Spleen (tissue), 11 donors: ENCODE measurements around the gene TSHZ2. TPM values are rescaled to one million over a fixed set of nuclear protein-coding genes. Genes with fewer than 3 reads are reported as not detected.

Source experiments
- DNase-seq: peaks from one replicate; pipeline ENCODE4 v3.0.0-alpha.2; 2020
- H3K27ac ChIP-seq, 8 donors: fragments of 200-600 bp; sonication (generic) in 7 of 8; 1 replicate in 4 of 8; 2 replicates in 4 of 8; pipeline versions ENCODE4 v1.5.0 to v1.8.0; 2016 to 2021; ENCODE audit warnings: inconsistent platforms in 4 of 8, mild to moderate bottlenecking in 4 of 8, moderate library complexity in 1 of 8
- H3K27me3 ChIP-seq, 7 donors: fragments of 200-600 bp; sonication (generic) in 6 of 7; replicated peaks in 1 of 7; 1 replicate in 4 of 7; 2 replicates in 3 of 7; pipeline versions ENCODE4 v1.5.0 to v1.8.0; 2016 to 2021; ENCODE audit warnings: inconsistent platforms in 3 of 7, mild to moderate bottlenecking in 1 of 7
- H3K36me3 ChIP-seq, 6 donors: fragments of 200-600 bp; sonication (generic) in 5 of 6; 1 replicate in 4 of 6; 2 replicates in 2 of 6; pipeline versions ENCODE4 v1.5.0 to v1.8.0; 2016 to 2021; ENCODE audit warnings: inconsistent platforms in 2 of 6
- H3K4me1 ChIP-seq, 6 donors: fragments of 200-600 bp; sonication (generic) in 5 of 6; 1 replicate in 3 of 6; 2 replicates in 3 of 6; pipeline versions ENCODE4 v1.5.0 to v1.8.0; 2016 to 2021; ENCODE audit warnings: inconsistent platforms in 3 of 6
- H3K4me3 ChIP-seq, 8 donors: fragments of 200-600 bp; sonication (generic) in 7 of 8; 1 replicate in 4 of 8; 2 replicates in 4 of 8; pipeline versions ENCODE4 v1.5.0 to v1.8.0; 2016 to 2021; ENCODE audit warnings: inconsistent platforms in 4 of 8, mild to moderate bottlenecking in 4 of 8, moderate library complexity in 2 of 8
- H3K9me3 ChIP-seq, 8 donors: fragments of 200-600 bp; sonication (generic) in 7 of 8; 1 replicate in 4 of 8; 2 replicates in 4 of 8; pipeline versions ENCODE4 v1.5.0 to v1.8.0; 2016 to 2021; ENCODE audit warnings: inconsistent platforms in 4 of 8
- POLR2A ChIP-seq, 3 donors: fragments of 450-650 bp; IDR thresholded peaks; one replicate each; pipeline ENCODE4 v1.5.1; 2017; ENCODE audit warnings: antibody characterized with exemption in 3 of 3, mild to moderate bottlenecking in 1 of 3
- POLR2AphosphoS5 ChIP-seq, 3 donors: sonication (generic); formaldehyde crosslinking; IDR thresholded peaks; one replicate each; pipeline ENCODE4 v1.5.1; 2017; ENCODE audit warnings: antibody characterized with exemption in 3 of 3
- WGBS, 5 donors: extraction: QIAGEN DNeasy Blood & Tissue Kit in 3 of 5; methylation state at CpG; one replicate each; pipeline versions ENCODE4 v1.1.5 to v1.1.7; 2013 to 2018; 5-methylcytosine and 5-hydroxymethylcytosine counted together
- intact Hi-C: fragments of 100-400 bp; cut with DNase I; formaldehyde crosslinking; loops from one replicate; pipeline ENCODE4 v1.15.0; 2023; ENCODE audit warnings: low total_unique reads
- polyA plus RNA-seq, 3 donors: library from polyadenylated mRNA; stranded (reverse); fragments of 200-250 nt; gene quantifications; one replicate each; pipeline ENCODE4 v1.2.1, GENCODE V29; 2013
- total RNA-seq, 7 donors: library from RNA; depleted of rRNA in 3 of 7; stranded (reverse); fragments of >200 nt in 3 of 7; fragmentation: NEBNext Ultra II Directional in 4 of 7; extraction: Animal tissue kit (Norgen Biotek cat#: 25700) in 4 of 7; gene quantifications; one replicate each; pipeline versions ENCODE4 v1.1.0 to v1.2.1, GENCODE V29; 2016 to 2021
- TF ChIP-seq, protein P1 (sequence below), 11 experiments: fragments of 200-600 bp in 7 of 11; fragments of 450-650 bp in 4 of 11; sonication (generic) in 4 of 11; IDR thresholded peaks in 8 of 11; conservative IDR thresholded peaks in 3 of 11; 1 replicate in 7 of 11; 2 replicates in 4 of 11; pipeline versions ENCODE4 v1.4.0 to v1.8.0; 2016 to 2021; ENCODE audit warnings: antibody characterized with exemption in 11 of 11, inconsistent platforms in 4 of 11, mild to moderate bottlenecking in 1 of 11
- donor health status: healthy with polysubstance abuse.
- donor health status: DM: no; HTN: no; CAD: no; lungs with moderate emphysema.
- donor health status: DM: no; HTN: no; CAD: no.
- donor health status: Bipolar disorder and iron deficiency.
- donor health status: healthy.
- donor health status: DM: no; HTN: no; CAD: no.
- donor health status: DM: yes; HTN: yes; CAD: no.

TSHZ2 gene
- total and polyA plus RNA-seq, 10 donors: 0.86 to 19.2 (median 15.7) TPM

GRCh38 chr20:53223626-53224172 lies 251.5 kb downstream of the TSHZ2 start:
- H3K4me3 ChIP-seq: no peak overlapping the region
- TF ChIP-seq POLR2A (IDR thresholded peaks at IDR 0.05) (no peak), POLR2AphosphoS5 (IDR thresholded peaks at IDR 0.05) (no peak)
- TF ChIP-seq, protein P1, sequence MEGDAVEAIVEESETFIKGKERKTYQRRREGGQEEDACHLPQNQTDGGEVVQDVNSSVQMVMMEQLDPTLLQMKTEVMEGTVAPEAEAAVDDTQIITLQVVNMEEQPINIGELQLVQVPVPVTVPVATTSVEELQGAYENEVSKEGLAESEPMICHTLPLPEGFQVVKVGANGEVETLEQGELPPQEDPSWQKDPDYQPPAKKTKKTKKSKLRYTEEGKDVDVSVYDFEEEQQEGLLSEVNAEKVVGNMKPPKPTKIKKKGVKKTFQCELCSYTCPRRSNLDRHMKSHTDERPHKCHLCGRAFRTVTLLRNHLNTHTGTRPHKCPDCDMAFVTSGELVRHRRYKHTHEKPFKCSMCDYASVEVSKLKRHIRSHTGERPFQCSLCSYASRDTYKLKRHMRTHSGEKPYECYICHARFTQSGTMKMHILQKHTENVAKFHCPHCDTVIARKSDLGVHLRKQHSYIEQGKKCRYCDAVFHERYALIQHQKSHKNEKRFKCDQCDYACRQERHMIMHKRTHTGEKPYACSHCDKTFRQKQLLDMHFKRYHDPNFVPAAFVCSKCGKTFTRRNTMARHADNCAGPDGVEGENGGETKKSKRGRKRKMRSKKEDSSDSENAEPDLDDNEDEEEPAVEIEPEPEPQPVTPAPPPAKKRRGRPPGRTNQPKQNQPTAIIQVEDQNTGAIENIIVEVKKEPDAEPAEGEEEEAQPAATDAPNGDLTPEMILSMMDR (IDR thresholded peaks at IDR 0.05 in 8 of 11, conservative IDR thresholded peaks at IDR 0.05 in 3 of 11): no peak
- H3K27ac ChIP-seq: no peak overlapping the region
- peaks cover 0 to 6% (median 0%) of the 10 kb centered on the region in 6 donors for H3K4me1 ChIP-seq
- 80 to 97% (median 95%) methylated on average over 5 of the region's 5 CpGs for WGBS, 5 donors
- intact Hi-C loops: no loop called here
- no peaks in the 10 kb centered on the region for H3K9me3 ChIP-seq
- no peaks in the 10 kb centered on the region for H3K36me3 ChIP-seq
- no peak for DNase-seq
- H3K27me3 ChIP-seq: no peaks in the 10 kb centered on the region

DNA sequence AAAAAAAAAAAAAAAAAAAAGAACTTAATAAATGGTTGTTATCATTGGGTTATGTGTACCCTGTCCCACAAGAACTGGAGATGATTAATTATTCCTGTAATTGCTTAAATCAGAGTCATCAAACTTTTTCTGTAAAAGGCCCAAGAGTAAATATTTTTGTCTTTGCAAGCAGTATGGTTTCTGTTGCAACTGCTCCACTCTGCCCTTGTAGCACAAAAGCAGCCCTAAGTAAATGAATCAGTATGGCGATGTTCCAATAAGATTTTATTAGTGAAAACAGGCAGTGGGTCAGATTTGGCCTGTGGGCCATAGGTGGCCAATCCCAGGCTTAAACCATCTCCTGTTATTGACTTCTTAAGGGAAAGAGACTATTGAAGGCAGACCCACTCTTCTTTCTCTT lies 252.7 kb downstream of the TSHZ2 start:
- intact Hi-C loops: no loop called here
- no peak overlapping the region for H3K4me3 ChIP-seq
- WGBS, 5 donors: 86 to 97% (median 91%) methylated on average over 1 of the region's 1 CpG
- no peaks in the 10 kb centered on the region for H3K9me3 ChIP-seq
- peaks cover 0 to 6% (median 0%) of the 10 kb centered on the region in 6 donors for H3K4me1 ChIP-seq
- H3K27ac ChIP-seq: no peak overlapping the region
- TF ChIP-seq POLR2AphosphoS5 (IDR thresholded peaks at IDR 0.05): no peak
- TF ChIP-seq, protein P1 (IDR thresholded peaks at IDR 0.05 in 8 of 11, conservative IDR thresholded peaks at IDR 0.05 in 3 of 11): no peak
- no peak for TF ChIP-seq POLR2A (IDR thresholded peaks at IDR 0.05)
- H3K36me3 ChIP-seq: no peaks in the 10 kb centered on the region
- no peaks in the 10 kb centered on the region for H3K27me3 ChIP-seq
- DNase-seq: no peak

DNA sequence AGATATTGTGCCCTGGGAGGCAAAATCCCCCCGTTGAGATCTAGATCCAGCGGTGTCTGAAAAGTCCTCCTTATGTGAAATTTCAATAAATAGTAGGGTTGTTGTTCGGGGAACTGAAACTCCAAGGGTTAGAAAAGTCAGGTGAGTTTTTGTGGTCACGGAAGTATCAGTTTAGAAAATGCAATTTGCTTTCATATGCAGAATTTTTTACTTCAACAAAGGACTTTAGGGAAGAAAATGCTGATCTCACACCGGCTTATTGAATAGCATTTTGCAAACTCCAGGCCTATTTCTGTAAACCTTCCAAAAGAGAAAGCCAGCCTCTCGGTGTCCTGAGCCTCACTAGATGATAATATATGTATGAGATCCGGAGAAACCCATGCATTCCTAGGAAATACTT lies 254.7 kb downstream of the TSHZ2 start:
- Histone ChIP-seq H3K9me3 (no peaks in the 10 kb centered on the region), H3K27me3 (peaks cover 0 to 3% (median 0%) of the 10 kb centered on the region in 7 donors), H3K4me1 (peaks cover 0 to 6% (median 0%) of the 10 kb centered on the region in 6 donors), H3K36me3 (no peaks in the 10 kb centered on the region), H3K27ac (no peak overlapping the region), H3K4me3 (no peak overlapping the region)
- DNase-seq: no peak
- TF ChIP-seq POLR2AphosphoS5 (IDR thresholded peaks at IDR 0.05) (no peak), POLR2A (IDR thresholded peaks at IDR 0.05) (no peak)
- TF ChIP-seq, protein P1 (IDR thresholded peaks at IDR 0.05 in 8 of 11, conservative IDR thresholded peaks at IDR 0.05 in 3 of 11): no peak
- 67 to 80% (median 75%) methylated on average over 7 of the region's 7 CpGs for WGBS, 5 donors
- intact Hi-C loops: no loop called here

DNA sequence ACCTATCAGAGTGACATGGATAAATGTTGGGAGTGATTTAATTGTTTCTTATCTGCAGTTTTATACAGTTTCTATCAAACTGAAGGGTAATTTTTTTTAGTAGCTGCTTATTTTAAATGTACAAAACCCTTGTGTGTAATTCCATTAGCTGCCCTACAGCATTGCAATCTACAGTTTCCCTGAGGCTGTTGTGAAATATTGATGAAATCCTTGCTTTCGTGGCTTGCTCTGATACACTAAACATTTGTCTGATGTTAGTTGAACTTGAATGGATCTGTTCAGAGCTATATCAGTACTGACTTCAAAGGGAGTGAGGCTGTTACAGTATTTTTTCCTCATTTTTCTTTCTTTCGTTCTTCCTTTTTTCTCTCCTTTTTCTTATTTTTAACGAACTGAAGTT lies 255.4 kb downstream of the TSHZ2 start:
- Histone ChIP-seq H3K4me1 (peaks cover 0 to 6% (median 0%) of the 10 kb centered on the region in 6 donors), H3K4me3 (no peak overlapping the region), H3K27ac (no peak overlapping the region), H3K36me3 (no peaks in the 10 kb centered on the region), H3K27me3 (peaks cover 0 to 3% (median 0%) of the 10 kb centered on the region in 7 donors), H3K9me3 (no peaks in the 10 kb centered on the region)
- 72 to 92% (median 76%) methylated on average over 3 of the region's 3 CpGs for WGBS, 5 donors
- intact Hi-C loops: no loop called here
- DNase-seq: no peak
- TF ChIP-seq POLR2A (IDR thresholded peaks at IDR 0.05) (no peak), POLR2AphosphoS5 (IDR thresholded peaks at IDR 0.05) (no peak)
- TF ChIP-seq, protein P1 (IDR thresholded peaks at IDR 0.05 in 8 of 11, conservative IDR thresholded peaks at IDR 0.05 in 3 of 11): no peak
